GF-D8 (cell line): ENCODE measurements around the gene FHIT.
"Not testable (repeated sequence)": the region's sequence is repeated elsewhere in the genome, so short reads cannot be mapped to it uniquely, and the experiment has no call there.

Source experiments
- DNase-seq: peaks from one replicate; lab custom pipeline; 2025; lab: John Stamatoyannopoulos, UW

FHIT gene

DNA sequence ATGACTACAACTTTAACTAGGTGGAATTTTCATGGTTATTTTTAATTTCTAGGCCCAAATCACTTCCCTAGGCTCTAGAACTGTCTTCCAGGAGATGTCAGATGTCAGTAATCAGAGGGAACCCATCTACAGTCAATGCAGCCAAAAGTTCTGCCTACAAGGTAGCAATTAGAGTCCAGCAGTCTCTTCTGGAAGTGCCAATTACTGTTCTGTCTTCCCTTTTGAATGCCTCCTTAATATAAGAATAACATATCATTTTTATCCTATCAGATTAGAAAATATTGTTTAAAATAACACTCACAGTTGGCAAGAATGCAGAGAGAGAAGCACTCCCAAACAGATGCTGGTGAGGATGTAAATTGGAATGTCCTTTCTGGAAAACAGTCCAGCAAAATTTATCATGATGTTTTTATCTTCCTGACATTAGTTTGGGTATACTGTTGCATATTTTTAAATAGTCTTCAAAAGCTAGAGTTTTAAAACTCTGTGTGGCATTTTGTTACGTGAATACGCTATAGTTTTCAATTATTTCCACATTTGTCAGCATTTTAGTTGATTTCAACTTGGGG lies 543.7 kb downstream of the FHIT start:
- no peak for DNase-seq

DNA sequence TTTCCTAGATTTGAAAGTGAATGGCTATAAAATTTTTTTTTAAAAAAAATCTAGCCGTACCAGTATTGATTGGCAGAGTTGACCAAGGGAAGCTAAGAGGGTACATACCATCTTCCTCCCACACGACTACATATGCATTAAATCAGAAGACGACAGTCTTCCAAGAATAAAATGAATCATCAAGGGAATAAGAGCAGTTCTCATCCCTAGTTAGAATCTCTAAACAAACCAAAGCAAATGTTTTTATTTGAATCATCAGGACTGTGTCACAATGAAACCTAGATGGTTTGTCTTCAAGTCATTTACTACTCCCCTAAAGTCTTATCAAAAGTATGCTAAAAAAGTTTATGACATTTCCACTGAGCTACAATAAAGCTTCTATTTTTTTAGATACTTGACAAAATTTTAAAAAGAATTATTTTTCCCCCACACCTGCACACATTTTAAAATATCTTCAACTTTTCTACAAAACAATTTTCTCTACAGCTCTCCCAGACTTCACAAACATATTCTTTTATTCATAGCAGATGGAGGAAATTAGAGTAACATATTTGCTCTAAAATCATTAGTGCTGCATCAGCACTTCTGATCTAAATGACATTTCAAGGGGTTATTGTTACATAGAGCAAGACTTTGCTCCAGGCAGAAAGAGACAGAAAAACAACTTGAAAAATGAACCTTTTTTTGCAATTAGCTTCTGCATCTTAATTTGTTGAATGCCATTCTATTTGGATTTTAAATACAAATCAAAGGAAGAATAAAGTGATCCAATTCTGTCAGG lies 547.1 kb downstream of the FHIT start:
- no peak for DNase-seq

DNA sequence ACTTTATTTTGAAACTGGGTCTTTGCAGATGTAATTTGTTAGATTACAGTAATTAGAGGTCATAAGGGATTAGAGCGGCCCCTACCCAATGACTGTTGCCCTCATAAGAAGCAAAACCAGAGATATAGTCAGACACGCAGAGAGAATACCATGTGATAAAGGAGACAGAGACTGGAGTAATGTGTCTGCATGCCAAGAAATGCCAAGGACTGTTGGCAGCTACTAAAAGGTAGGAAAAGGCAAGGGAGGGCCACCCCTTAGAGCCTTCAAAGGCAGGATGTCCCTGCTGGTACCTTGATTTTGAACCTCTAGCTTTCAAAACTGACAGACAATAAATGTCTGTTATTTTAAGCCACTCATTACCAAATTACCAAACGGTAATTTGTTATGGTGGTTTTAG lies 548.2 kb downstream of the FHIT start:
- DNase-seq = no peak

- no peak for DNase-seq
Measured at GRCh38 chr3:60698117-60698516, 553.1 kb downstream of the FHIT start.

DNA sequence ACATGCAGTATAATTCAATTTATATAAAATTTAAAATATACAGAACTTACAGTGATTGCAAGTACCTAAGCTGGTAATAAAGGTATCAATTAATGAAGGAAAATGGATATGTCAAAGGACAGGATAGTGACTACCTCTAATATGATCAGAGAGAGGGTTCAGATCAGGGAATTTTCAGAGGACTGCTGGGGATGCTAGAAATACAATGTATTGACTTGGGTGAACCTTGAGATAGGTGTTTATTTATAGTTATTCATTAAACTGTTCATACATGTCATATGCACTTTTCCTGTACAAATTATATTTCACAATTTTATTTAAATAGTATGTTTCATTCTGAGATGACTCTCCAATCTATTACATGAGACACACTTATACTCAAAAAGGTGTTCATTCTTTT lies 554.1 kb downstream of the FHIT start:
- DNase-seq = no peak

GRCh38 chr3:60696428-60697125 lies 554.7 kb downstream of the FHIT start:
- no peak for DNase-seq

GRCh38 chr3:60675424-60675823 lies 575.8 kb downstream of the FHIT start:
- no peak for DNase-seq

GRCh38 chr3:60674870-60675269 lies 576.4 kb downstream of the FHIT start:
- no peak for DNase-seq

DNA sequence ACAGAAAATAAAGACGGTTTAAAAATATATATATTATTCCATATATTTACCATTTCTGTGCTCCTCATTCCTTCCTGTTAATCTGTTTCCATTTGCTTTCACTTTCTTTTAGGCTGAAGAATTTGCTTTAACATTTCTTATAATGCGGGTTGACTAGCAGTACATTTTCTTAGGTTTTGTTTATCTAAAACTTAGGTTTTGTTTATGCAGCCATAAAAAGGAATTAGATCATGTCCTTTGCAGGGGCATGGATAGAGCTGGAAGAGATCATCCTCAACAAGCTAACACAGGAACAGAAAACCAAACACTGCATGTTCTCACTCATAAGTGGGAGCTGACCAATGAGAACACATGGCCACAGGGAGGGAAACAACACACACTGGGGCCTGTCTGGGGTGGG lies 578.1 kb downstream of the FHIT start:
- DNase-seq = no peak

GRCh38 chr3:60672337-60672736 lies 578.9 kb downstream of the FHIT start:
- DNase-seq = not testable (repeated sequence)

- DNase-seq = no peak
Measured at GRCh38 chr3:60669636-60670035, 581.6 kb downstream of the FHIT start.

- no peak for DNase-seq
Measured at GRCh38 chr3:60660026-60660425, 591.2 kb downstream of the FHIT start.

GRCh38 chr3:60659098-60659497 lies 592.2 kb downstream of the FHIT start:
- no peak for DNase-seq

- no peak for DNase-seq
Measured at GRCh38 chr3:60657972-60658371, 593.3 kb downstream of the FHIT start.

DNA sequence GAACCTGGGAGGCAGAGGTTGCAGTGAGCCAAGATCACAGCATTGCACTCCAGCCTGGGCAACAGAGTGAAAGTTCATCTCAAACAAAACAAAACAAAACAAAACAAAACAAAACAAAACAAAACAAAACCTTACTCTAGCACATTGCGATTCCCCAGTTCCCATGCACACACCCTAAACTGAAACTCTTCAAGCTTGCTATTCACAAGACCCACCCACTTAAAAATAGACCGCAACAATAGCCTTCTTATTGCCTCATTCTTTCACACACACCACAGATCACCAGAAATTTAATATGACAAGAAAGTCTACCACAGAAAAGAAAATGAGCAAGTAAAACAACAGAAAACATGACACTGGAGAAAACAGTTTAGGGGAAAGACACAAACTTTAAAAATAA lies 598.4 kb downstream of the FHIT start:
- no peak for DNase-seq

DNA sequence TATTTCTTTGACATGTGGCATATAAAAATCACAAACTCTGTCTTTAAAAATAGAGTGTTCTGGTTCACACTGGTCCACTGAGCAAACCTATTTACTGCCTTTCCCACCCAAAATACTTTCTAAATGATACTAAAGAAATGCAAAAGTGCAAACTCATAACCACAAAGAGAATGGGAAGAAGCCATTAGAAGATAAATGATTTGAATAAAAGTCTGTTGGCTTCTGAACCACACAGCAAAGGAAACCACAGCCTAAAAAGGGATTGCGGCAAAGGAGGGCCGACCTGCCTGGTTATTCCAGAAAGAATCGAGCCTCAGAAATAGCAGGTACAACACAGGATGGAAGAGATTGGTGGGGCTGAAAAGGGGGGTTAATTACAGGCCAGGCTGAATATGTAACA lies 599.5 kb downstream of the FHIT start:
- DNase-seq = no peak

GRCh38 chr3:60650171-60650570 lies 601.1 kb downstream of the FHIT start:
- DNase-seq = no peak

- DNase-seq = no peak
Measured at GRCh38 chr3:60645801-60646200, 605.5 kb downstream of the FHIT start.

DNA sequence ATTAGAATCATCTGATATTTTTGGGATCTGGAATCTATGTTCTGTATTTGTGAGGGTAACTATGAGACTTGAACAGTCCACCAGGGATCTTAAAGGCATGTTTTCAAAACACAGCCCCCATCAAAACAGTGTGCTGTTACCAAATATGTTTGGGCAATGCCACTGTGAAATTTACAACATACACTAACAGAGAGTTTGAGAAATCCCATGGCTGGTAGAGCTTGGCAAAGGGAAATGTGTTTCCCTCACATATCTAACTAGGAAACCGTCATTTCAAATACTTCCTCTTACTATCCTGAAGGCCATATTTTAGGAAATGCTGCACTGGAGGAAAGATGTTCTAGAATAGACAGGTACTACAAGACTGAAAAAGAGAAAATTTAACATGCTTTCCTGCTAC lies 607.4 kb downstream of the FHIT start:
- peak; percentile 34 for DNase-seq

- DNase-seq = no peak
Measured at GRCh38 chr3:60641354-60641753, 609.9 kb downstream of the FHIT start.

GRCh38 chr3:60636846-60637245 lies 614.4 kb downstream of the FHIT start:
- DNase-seq = no peak

DNA sequence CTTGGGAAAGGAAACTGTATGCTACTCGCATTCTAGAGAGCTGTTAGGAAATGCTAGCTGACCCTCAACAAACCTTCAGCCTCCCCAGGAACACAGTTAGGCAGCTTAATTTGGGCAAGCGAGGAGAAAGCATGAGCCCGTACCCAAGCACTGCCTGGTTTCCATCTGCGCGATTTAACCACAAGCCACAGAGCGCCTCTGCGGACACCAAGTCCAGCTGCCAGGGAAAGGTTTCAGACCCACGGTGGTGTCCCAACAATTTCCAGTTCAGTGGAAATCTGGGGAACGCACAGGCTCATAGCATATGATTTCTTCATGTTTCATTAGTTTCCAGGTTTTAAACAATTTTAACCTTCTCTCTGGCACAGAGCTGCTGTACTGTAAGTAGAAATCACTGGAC lies 617.6 kb downstream of the FHIT start:
- no peak for DNase-seq

GRCh38 chr3:60631509-60631908 lies 619.7 kb downstream of the FHIT start:
- DNase-seq = no peak
